ENCODE measurements around the gene DYNC1H1.

The DYNC1H1 gene

GRCh38 chr14:102095871-102096568 lies 131.6 kb downstream of the DYNC1H1 start:
- no peak for TF ChIP-seq GATA2 (IDR thresholded peaks at IDR 0.05; ENCODE audit: low read depth, low read length)
- TF ChIP-seq GATA3 (IDR thresholded peaks at IDR 0.05; ENCODE audit: low read depth, low read length), result no peak

GRCh38 chr14:102096569-102097188 lies 132.3 kb downstream of the DYNC1H1 start:
- TF ChIP-seq GATA3 (IDR thresholded peaks at IDR 0.05; ENCODE audit: low read depth, low read length) (no peak), GATA2 (IDR thresholded peaks at IDR 0.05; ENCODE audit: low read depth, low read length) (no peak)

- TF ChIP-seq GATA2 (IDR thresholded peaks at IDR 0.05; ENCODE audit: low read depth, low read length) (no peak), GATA3 (IDR thresholded peaks at IDR 0.05; ENCODE audit: low read depth, low read length) (no peak)
These were observed 133.2 kb downstream of the DYNC1H1 start for GRCh38 chr14:102097441-102098135.

GRCh38 chr14:102103062-102103695 lies 138.8 kb downstream of the DYNC1H1 start:
- TF ChIP-seq GATA3 (IDR thresholded peaks at IDR 0.05; ENCODE audit: low read depth, low read length) (no peak), GATA2 (IDR thresholded peaks at IDR 0.05; ENCODE audit: low read depth, low read length) (no peak)

- TF ChIP-seq GATA3 (IDR thresholded peaks at IDR 0.05; ENCODE audit: low read depth, low read length) (no peak), GATA2 (IDR thresholded peaks at IDR 0.05; ENCODE audit: low read depth, low read length) (no peak)
These were observed 141.0 kb downstream of the DYNC1H1 start for GRCh38 chr14:102105369-102105768.

Data from SH-SY5Y (cell line).